HCT116 (cell line): ENCODE results near the gene PDZRN4. TPM values are rescaled to one million over a fixed set of nuclear protein-coding genes. Genes with fewer than 3 reads are reported as not detected.

Source experiments
- ATAC-seq: fragments of 200-7000 bp; cut with Tn5 transposase; 2 replicates; pipeline ENCODE4 v1.9.1; 2020; ENCODE audit warnings: mild to moderate bottlenecking, moderate library complexity
- BruUV-seq: library from RNA; stranded (reverse); fragments of 400-500 nt; replicated peaks from 2 replicates; lab custom pipeline; 2021; lab: Mats Ljungman, UMichigan
- CTCF ChIA-PET: fragments of 300-600 bp; sonication (Branson Sonifier 250); formaldehyde crosslinking; loops from one replicate; lab custom pipeline; 2021; ENCODE audit warnings: antibody characterized with exemption; lab: Charles Lee
- POLR2A ChIA-PET: fragments of 300-600, 350-600 bp; sonication (Branson Sonifier 250); formaldehyde crosslinking; loops from one replicate; lab custom pipeline; 2021; ENCODE audit warnings: antibody characterized with exemption; lab: Charles Lee
- RAD21 ChIA-PET, 2 experiments: fragments of 300-600 bp; sonication (Branson Sonifier 250); formaldehyde crosslinking; loops; one replicate each; lab custom pipeline; 2023; ENCODE audit warnings: low total read pairs in 2 of 2; ENCODE audit not compliant: uncharacterized antibody in 2 of 2, unreplicated experiment in 2 of 2, low non-redundant PET in 1 of 2; lab: Charles Lee
- DNase-seq: peaks from one replicate; pipeline ENCODE4 v3.0.0-alpha.2; 2010; ENCODE audit warnings: low read depth, low spot score
- H2AFZ ChIP-seq: fragments of 200-600 bp; shearing (Covaris generic), sonication (generic); 2 replicates; pipeline ENCODE4 v1.6.1; 2017; ENCODE audit warnings: low read depth, mixed run types, mixed read lengths, antibody characterized with exemption, low read length; ENCODE audit not compliant: poor library complexity, severe bottlenecking
- H3K27ac ChIP-seq: 2 replicates; pipeline ENCODE4 v1.5.1; 2012; ENCODE audit warnings: low read depth, low read length
- H3K27me3 ChIP-seq: fragments of 200-600 bp; sonication (generic); 2 replicates; pipeline ENCODE4 v1.6.1; 2016; ENCODE audit warnings: mixed run types, low read length, mixed read lengths; ENCODE audit not compliant: insufficient read depth
- H3K36me3 ChIP-seq, 2 experiments: fragments of 200-500 bp in 1 of 2; fragments of 200-600 bp in 1 of 2; sonication (Bioruptor generic) in 1 of 2; sonication (generic) in 1 of 2; 2 replicates each; pipeline versions ENCODE4 v1.5.1 to v1.6.1; 2014 to 2016; ENCODE audit warnings: low read length in 2 of 2, inconsistent platforms in 1 of 2, mixed read lengths in 1 of 2, mixed run types in 1 of 2; ENCODE audit not compliant: insufficient read depth in 2 of 2, control insufficient read depth in 1 of 2
- H3K4me1 ChIP-seq, 2 experiments: fragments of 200-600 bp in 1 of 2; sonication (generic) in 1 of 2; 2 replicates each; pipeline versions ENCODE4 v1.5.1 to v1.6.1; 2012 to 2017; ENCODE audit warnings: low read length in 2 of 2, inconsistent platforms in 1 of 2, mild to moderate bottlenecking in 1 of 2, mixed read lengths in 1 of 2, mixed run types in 1 of 2, moderate library complexity in 1 of 2; ENCODE audit not compliant: insufficient read depth in 2 of 2, control insufficient read depth in 1 of 2
- H3K4me2 ChIP-seq: fragments of 200-600 bp; sonication (generic); 2 replicates; pipeline ENCODE4 v1.6.1; 2017; ENCODE audit warnings: mixed run types, low read length, mixed read lengths
- H3K4me3 ChIP-seq, 2 experiments: fragments of 200-600 bp in 1 of 2; sonication (generic) in 1 of 2; replicated peaks in 1 of 2; 2 replicates each; pipeline ENCODE4 v1.5.1; 2011 to 2016; ENCODE audit warnings: low read length in 2 of 2, control low read depth in 1 of 2, low read depth in 1 of 2, mild to moderate bottlenecking in 1 of 2, mixed read lengths in 1 of 2, mixed run types in 1 of 2
- H3K79me2 ChIP-seq: fragments of 200-600 bp; sonication (generic); 2 replicates; pipeline ENCODE4 v1.6.1; 2017; ENCODE audit warnings: mild to moderate bottlenecking, mixed run types, low read length, moderate library complexity, mixed read lengths; ENCODE audit not compliant: insufficient read depth
- H3K9ac ChIP-seq: fragments of 200-600 bp; sonication (generic); 2 replicates; pipeline ENCODE4 v1.6.1; 2016; ENCODE audit warnings: low read length, mixed read lengths
- H3K9me2 ChIP-seq: fragments of 200-600 bp; sonication (generic), shearing (Covaris generic); 2 replicates; pipeline ENCODE4 v1.6.1; 2017; ENCODE audit warnings: mixed run types, mild to moderate bottlenecking, moderate library complexity; ENCODE audit not compliant: insufficient read depth
- H3K9me3 ChIP-seq, 2 experiments: fragments of 200-500 bp in 1 of 2; fragments of 200-600 bp in 1 of 2; sonication (Bioruptor generic) in 1 of 2; sonication (generic) in 1 of 2; 2 replicates each; pipeline ENCODE4 v1.6.1; 2014 to 2017; ENCODE audit warnings: low read length in 2 of 2, mixed read lengths in 2 of 2, inconsistent platforms in 1 of 2, low read depth in 1 of 2, mild to moderate bottlenecking in 1 of 2, mixed run types in 1 of 2, moderate library complexity in 1 of 2; ENCODE audit not compliant: control insufficient read depth in 1 of 2, insufficient read depth in 1 of 2
- H4K20me1 ChIP-seq: fragments of 200-600 bp; sonication (generic), shearing (Covaris generic); 2 replicates; pipeline ENCODE4 v1.6.1; 2017; ENCODE audit warnings: mixed run types, mild to moderate bottlenecking, moderate library complexity; ENCODE audit not compliant: insufficient read depth
- EZH2 ChIP-seq: fragments of 200-600 bp; sonication (generic); IDR thresholded peaks from 2 replicates; pipeline ENCODE4 v1.6.1; 2017; ENCODE audit warnings: antibody characterized with exemption, mixed run types
- FOSL1 ChIP-seq: IDR thresholded peaks from 2 replicates; pipeline ENCODE4 v1.6.1; 2012; ENCODE audit warnings: low read depth
- JUND ChIP-seq: IDR thresholded peaks from 2 replicates; pipeline ENCODE4 v1.6.1; 2012
- POLR2A ChIP-seq: IDR thresholded peaks from 2 replicates; pipeline ENCODE4 v1.7.0; 2011; ENCODE audit warnings: borderline replicate concordance; ENCODE audit not compliant: insufficient read depth, insufficient read length; ENCODE audit errors: extremely low read depth
- POLR2AphosphoS5 ChIP-seq: IDR thresholded peaks from 2 replicates; pipeline ENCODE4 v1.6.1; 2011; ENCODE audit warnings: mild to moderate bottlenecking, low read depth, low read length, moderate library complexity
- RAD21 ChIP-seq: IDR thresholded peaks from 2 replicates; pipeline ENCODE4 v1.6.1; 2012; ENCODE audit warnings: low read depth, mild to moderate bottlenecking
- SRF ChIP-seq: IDR thresholded peaks from 2 replicates; pipeline ENCODE4 v1.6.1; 2012; ENCODE audit warnings: low read depth
- TCF7L2 ChIP-seq: IDR thresholded peaks from 2 replicates; pipeline ENCODE4 v1.7.0; 2011; ENCODE audit warnings: borderline replicate concordance, inconsistent platforms; ENCODE audit not compliant: insufficient read depth, insufficient read length; ENCODE audit errors: extremely low read depth
- intact Hi-C: fragments of 100-400 bp; cut with micrococcal nuclease; formaldehyde crosslinking; loops from 2 replicates; pipeline ENCODE4 v1.10.0; 2022
- total RNA-seq: library from RNA; stranded (reverse); gene quantifications from one replicate; pipeline ENCODE4 v1.2.1, GENCODE V29; 2021; ENCODE audit not compliant: unreplicated experiment
- TF ChIP-seq, protein P1 (sequence below), 3 experiments: fragments of 200-600 bp in 1 of 3; sonication (generic) in 1 of 3; IDR thresholded peaks in 2 of 3; conservative IDR thresholded peaks in 1 of 3; 2 replicates each; pipeline ENCODE4 v1.5.1; 2012 to 2017; ENCODE audit warnings: low read depth in 2 of 3, low read length in 2 of 3, antibody characterized with exemption in 1 of 3, borderline replicate concordance in 1 of 3, control low read depth in 1 of 3, mild to moderate bottlenecking in 1 of 3, mixed read lengths in 1 of 3, mixed run types in 1 of 3, moderate library complexity in 1 of 3; ENCODE audit not compliant: insufficient read depth in 1 of 3
- TF ChIP-seq, protein P2 (sequence below): IDR thresholded peaks from 2 replicates; pipeline ENCODE4 v1.6.1; 2012
- TF ChIP-seq, protein P3 (sequence below): IDR thresholded peaks from 2 replicates; pipeline ENCODE4 v1.6.1; 2012; ENCODE audit warnings: low read depth

PDZRN4 gene
- total RNA-seq, 1 experiment from 2014 or later: not detected

DNA sequence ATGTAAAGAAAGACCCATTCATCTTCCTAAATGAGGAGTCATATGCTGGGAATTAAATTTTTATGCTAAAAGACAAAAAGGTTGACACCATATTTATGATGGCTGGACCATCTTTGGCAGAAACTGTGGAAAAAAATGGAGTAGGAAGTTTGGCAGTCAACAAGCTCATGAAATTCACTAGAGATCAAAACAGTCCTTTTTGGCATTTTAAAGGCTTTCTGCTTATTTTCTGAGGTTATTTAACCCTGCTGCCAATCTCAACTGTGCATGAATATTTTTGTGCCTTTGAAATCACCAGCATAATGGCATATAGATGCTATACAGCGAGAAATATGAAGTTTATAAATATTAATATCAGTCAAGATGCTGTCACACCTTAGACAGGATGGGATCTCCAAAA is 399.5 kb downstream of the PDZRN4 start:
- Histone ChIP-seq H3K9me2 (no peaks in the 10 kb centered on the region), H3K4me1 (no peaks in the 10 kb centered on the region), H2AFZ (no peak overlapping the region), H3K79me2 (no peaks in the 10 kb centered on the region), H3K4me2 (no peak overlapping the region), H3K9ac (no peak overlapping the region), H3K36me3 (no peaks in the 10 kb centered on the region), H4K20me1 (no peaks in the 10 kb centered on the region), H3K27me3 (no peaks in the 10 kb centered on the region), H3K27ac (no peak overlapping the region), H3K9me3 (no peaks in the 10 kb centered on the region), H3K4me3 (no peak overlapping the region)
- no peak for ATAC-seq
- no TSS peak for BruUV-seq
- ChIA-PET CTCF (no interaction called here), RAD21 (no interaction called here), POLR2A (no interaction called here)
- intact Hi-C loops: no loop called here
- no peak for DNase-seq
- TF ChIP-seq, protein P1, sequence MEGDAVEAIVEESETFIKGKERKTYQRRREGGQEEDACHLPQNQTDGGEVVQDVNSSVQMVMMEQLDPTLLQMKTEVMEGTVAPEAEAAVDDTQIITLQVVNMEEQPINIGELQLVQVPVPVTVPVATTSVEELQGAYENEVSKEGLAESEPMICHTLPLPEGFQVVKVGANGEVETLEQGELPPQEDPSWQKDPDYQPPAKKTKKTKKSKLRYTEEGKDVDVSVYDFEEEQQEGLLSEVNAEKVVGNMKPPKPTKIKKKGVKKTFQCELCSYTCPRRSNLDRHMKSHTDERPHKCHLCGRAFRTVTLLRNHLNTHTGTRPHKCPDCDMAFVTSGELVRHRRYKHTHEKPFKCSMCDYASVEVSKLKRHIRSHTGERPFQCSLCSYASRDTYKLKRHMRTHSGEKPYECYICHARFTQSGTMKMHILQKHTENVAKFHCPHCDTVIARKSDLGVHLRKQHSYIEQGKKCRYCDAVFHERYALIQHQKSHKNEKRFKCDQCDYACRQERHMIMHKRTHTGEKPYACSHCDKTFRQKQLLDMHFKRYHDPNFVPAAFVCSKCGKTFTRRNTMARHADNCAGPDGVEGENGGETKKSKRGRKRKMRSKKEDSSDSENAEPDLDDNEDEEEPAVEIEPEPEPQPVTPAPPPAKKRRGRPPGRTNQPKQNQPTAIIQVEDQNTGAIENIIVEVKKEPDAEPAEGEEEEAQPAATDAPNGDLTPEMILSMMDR (IDR thresholded peaks at IDR 0.05 in 2 of 3, conservative IDR thresholded peaks at IDR 0.05 in 1 of 3; ENCODE audit: borderline replicate concordance in 1 of 3, insufficient read depth in 1 of 3, low read depth in 2 of 3, low read length in 2 of 3): no peak
- TF ChIP-seq TCF7L2: no peak
- no peak for TF ChIP-seq SRF
- no peak for TF ChIP-seq RAD21
- TF ChIP-seq, protein P2, sequence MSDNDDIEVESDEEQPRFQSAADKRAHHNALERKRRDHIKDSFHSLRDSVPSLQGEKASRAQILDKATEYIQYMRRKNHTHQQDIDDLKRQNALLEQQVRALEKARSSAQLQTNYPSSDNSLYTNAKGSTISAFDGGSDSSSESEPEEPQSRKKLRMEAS: no peak
- no peak for TF ChIP-seq POLR2AphosphoS5
- TF ChIP-seq EZH2: no peak
- TF ChIP-seq FOSL1: no peak
- TF ChIP-seq, protein P3, sequence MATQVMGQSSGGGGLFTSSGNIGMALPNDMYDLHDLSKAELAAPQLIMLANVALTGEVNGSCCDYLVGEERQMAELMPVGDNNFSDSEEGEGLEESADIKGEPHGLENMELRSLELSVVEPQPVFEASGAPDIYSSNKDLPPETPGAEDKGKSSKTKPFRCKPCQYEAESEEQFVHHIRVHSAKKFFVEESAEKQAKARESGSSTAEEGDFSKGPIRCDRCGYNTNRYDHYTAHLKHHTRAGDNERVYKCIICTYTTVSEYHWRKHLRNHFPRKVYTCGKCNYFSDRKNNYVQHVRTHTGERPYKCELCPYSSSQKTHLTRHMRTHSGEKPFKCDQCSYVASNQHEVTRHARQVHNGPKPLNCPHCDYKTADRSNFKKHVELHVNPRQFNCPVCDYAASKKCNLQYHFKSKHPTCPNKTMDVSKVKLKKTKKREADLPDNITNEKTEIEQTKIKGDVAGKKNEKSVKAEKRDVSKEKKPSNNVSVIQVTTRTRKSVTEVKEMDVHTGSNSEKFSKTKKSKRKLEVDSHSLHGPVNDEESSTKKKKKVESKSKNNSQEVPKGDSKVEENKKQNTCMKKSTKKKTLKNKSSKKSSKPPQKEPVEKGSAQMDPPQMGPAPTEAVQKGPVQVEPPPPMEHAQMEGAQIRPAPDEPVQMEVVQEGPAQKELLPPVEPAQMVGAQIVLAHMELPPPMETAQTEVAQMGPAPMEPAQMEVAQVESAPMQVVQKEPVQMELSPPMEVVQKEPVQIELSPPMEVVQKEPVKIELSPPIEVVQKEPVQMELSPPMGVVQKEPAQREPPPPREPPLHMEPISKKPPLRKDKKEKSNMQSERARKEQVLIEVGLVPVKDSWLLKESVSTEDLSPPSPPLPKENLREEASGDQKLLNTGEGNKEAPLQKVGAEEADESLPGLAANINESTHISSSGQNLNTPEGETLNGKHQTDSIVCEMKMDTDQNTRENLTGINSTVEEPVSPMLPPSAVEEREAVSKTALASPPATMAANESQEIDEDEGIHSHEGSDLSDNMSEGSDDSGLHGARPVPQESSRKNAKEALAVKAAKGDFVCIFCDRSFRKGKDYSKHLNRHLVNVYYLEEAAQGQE: no peak
- TF ChIP-seq POLR2A: no peak
- TF ChIP-seq JUND: no peak
- TF ChIP-seq, all 23 proteins: peak for 0
